Measurements from ENCODE around the gene ASPDH. TPM values are rescaled to one million over a fixed set of nuclear protein-coding genes. Genes with fewer than 3 reads are reported as not detected.

ASPDH gene
- total RNA-seq, 3 donors from 2014 or later: not detected

DNA sequence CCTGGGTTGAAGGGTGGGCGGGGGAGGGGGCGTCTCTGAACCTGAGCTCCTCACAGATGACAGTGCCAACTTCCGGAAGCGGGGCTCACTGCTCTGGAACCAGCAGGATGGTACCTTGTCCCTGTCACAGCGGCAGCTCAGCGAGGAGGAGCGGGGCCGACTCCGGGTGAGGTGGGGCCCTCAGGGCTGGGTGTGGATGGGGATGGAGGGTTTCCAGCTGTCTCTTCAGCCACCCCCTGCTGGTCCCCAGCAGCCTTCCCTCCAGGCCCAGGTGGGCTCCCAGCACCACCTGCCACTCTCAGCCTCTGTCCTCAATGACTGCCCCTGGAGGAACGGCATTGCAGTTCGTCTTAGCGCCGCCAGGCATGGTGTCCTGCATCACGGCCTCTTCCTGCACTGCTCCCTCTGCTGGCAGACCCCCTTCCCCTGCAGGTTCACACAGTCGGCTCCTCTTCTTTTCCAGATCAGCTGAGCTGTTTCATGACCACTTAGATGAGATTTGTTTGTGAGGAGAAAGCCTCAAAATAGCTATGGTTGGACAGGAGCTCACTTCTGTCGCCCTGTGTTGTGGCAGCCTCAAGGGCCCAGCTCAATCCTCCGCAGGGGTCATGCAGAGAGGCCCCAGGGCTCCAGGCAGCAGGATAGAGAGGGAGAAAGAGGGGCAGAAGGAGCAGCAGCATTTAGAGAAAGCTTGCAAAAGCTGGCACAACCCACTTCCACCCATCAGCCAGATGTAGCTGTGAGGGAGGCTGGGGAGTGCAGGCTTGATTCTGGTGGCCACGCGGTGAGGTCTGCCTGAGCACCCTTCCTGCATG lies 34.6 kb downstream of the ASPDH start:
- TF ChIP-seq, protein P1, sequence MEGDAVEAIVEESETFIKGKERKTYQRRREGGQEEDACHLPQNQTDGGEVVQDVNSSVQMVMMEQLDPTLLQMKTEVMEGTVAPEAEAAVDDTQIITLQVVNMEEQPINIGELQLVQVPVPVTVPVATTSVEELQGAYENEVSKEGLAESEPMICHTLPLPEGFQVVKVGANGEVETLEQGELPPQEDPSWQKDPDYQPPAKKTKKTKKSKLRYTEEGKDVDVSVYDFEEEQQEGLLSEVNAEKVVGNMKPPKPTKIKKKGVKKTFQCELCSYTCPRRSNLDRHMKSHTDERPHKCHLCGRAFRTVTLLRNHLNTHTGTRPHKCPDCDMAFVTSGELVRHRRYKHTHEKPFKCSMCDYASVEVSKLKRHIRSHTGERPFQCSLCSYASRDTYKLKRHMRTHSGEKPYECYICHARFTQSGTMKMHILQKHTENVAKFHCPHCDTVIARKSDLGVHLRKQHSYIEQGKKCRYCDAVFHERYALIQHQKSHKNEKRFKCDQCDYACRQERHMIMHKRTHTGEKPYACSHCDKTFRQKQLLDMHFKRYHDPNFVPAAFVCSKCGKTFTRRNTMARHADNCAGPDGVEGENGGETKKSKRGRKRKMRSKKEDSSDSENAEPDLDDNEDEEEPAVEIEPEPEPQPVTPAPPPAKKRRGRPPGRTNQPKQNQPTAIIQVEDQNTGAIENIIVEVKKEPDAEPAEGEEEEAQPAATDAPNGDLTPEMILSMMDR (IDR thresholded peaks at IDR 0.05): no peak
- intact Hi-C loops (cut with DNase I, micrococcal nuclease): no loop called here
- Histone ChIP-seq H3K4me3 (no peak overlapping the region), H3K36me3 (ENCODE audit: low read depth) (no peaks in the 10 kb centered on the region), H3K9me3 (no peaks in the 10 kb centered on the region), H3K4me1 (ENCODE audit: low read depth) (peaks cover 10% of the 10 kb centered on the region)
- DNase-seq: no peak
- ATAC-seq: no peak

- TF ChIP-seq, protein P1 (IDR thresholded peaks at IDR 0.05): no peak
- H3K4me3 ChIP-seq: no peak overlapping the region
- intact Hi-C loops (cut with DNase I, micrococcal nuclease): no loop called here
- DNase-seq: no peak
- no peaks in the 10 kb centered on the region for H3K9me3 ChIP-seq
- H3K4me1 ChIP-seq (ENCODE audit: low read depth): peaks cover 10% of the 10 kb centered on the region
- H3K36me3 ChIP-seq (ENCODE audit: low read depth): no peaks in the 10 kb centered on the region
- ATAC-seq: no peak
Measured at GRCh38 chr19:50477751-50478515, 35.8 kb downstream of the ASPDH start.

GRCh38 chr19:50476907-50477238 lies 36.8 kb downstream of the ASPDH start:
- Histone ChIP-seq H3K4me1 (ENCODE audit: low read depth) (peaks cover 10% of the 10 kb centered on the region), H3K4me3 (peak overlapping the region; percentile 90), H3K36me3 (ENCODE audit: low read depth) (no peaks in the 10 kb centered on the region), H3K9me3 (no peaks in the 10 kb centered on the region)
- no peak for ATAC-seq
- peak in 1 of 3 donors; percentile 95 for DNase-seq
- TF ChIP-seq, protein P1 (IDR thresholded peaks at IDR 0.05): no peak
- intact Hi-C loops (cut with DNase I, micrococcal nuclease): no loop called here

DNA sequence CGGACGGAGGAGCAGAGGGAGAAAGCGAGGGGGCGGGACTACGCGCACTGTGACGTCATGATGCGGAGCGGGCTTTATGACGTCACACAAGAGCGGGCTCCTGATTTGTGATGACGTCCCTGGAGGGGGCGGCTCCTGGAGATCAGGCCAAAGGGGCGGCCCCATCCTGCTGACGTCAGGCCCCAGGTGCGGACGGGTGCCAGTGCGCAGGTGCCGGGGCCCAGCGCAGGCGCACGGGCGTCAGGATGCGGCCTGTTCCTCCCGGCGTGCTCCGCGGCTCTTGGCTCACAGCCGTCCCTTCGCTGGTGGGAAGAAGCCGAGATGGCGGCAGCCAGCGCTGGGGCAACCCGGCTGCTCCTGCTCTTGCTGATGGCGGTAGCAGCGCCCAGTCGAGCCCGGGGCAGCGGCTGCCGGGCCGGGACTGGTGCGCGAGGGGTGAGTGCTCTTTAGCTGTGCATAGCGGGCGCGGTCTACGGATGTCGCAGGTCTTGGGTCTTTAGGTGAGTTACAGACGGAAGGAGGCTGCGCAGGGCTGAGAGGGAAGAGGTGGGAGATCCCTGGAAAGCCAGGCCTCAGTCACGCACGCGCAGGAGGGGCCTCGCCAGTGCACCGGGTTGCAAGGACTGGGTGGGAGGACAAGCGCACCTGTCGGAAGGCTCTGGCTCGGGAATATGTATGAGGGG lies 37.3 kb downstream of the ASPDH start, which contains the start of the genes EMC10 and GARIN5A:
Gene EMC10, plus strand, starts transcription at position 284 of the 683 bp plus-strand sequence. Its CDS starts 38 bp downstream, at position 322.
Gene GARIN5A, minus strand, starts transcription at position 625 of the 683 bp plus-strand sequence. Its CDS starts 460 bp downstream, at position 165.
- ATAC-seq (peak; percentile 97), DNase-seq (peak; percentile 92 to 95 (median 94))
- Histone ChIP-seq H3K4me3 (peak within 1 kb of the TSS; percentile 90), H3K36me3 (ENCODE audit: low read depth) (no peaks in the 10 kb centered on the region), H3K4me1 (ENCODE audit: low read depth) (peaks cover 10% of the 10 kb centered on the region), H3K9me3 (no peaks in the 10 kb centered on the region)
- TF ChIP-seq, protein P1 (IDR thresholded peaks at IDR 0.05): no peak
- intact Hi-C loops (cut with DNase I, micrococcal nuclease): no loop called here

DNA sequence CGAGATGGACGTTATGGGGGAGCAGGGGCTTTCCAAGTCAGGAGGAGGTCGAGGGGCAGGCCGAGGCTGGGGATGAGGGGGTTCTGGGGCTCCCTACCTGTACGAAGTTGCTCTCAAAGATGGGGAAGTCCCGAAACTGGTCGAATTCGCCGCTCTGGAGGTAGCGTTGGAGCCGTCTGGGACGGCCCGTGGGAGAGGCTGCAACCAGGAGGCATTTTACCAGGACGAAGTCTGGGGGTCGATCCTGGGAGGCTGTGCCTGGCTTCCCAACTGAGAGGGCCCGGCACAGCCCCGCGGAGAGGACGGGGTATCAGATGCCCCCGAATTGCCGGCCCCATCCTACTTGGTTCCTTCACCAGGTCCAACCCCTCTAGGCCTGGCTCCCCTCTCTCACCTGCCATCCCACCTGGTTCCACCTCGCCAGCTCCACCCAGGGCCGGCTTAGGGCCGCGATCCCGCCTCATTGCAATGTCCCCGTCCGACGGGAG lies 37.9 kb downstream of the ASPDH start:
- no peaks in the 10 kb centered on the region for H3K36me3 ChIP-seq (ENCODE audit: low read depth)
- peaks cover 10% of the 10 kb centered on the region for H3K4me1 ChIP-seq (ENCODE audit: low read depth)
- no peaks in the 10 kb centered on the region for H3K9me3 ChIP-seq
- no peak overlapping the region for H3K4me3 ChIP-seq
- intact Hi-C loops (cut with DNase I, micrococcal nuclease): no loop called here
- no peak for ATAC-seq
- no peak for DNase-seq
- TF ChIP-seq, protein P1 (IDR thresholded peaks at IDR 0.05): no peak
